Endothelial cell of umbilical vein (primary cell): ENCODE results near the gene AIDA. TPM values are rescaled to one million over a fixed set of nuclear protein-coding genes. Genes with fewer than 3 reads are reported as not detected.

Experiments
- BruUV-seq: library from RNA; stranded (reverse); fragments of 400-500 nt; replicated peaks from 2 replicates; lab custom pipeline; 2021; lab: Mats Ljungman, UMichigan
- CTCF ChIA-PET: fragments of 300-600, 350-600 bp; sonication (Branson Sonifier 250); formaldehyde crosslinking; loops from one replicate; lab custom pipeline; 2021; ENCODE audit warnings: antibody characterized with exemption, inconsistent platforms; lab: Charles Lee
- POLR2A ChIA-PET: fragments of 300-600, 350-600 bp; sonication (Branson Sonifier 250); formaldehyde crosslinking; loops from one replicate; lab custom pipeline; 2021; ENCODE audit warnings: antibody characterized with exemption, inconsistent platforms; lab: Charles Lee
- DNase-seq: peaks from one replicate; pipeline ENCODE4 v3.0.0-alpha.2; 2011; ENCODE audit warnings: low read depth, low spot score
- FAIRE-seq: peaks from 2 replicates; lab custom pipeline; 2011; peaks lifted over from hg19 to GRCh38; lab: Jason Lieb, UNC
- H2AFZ ChIP-seq: 2 replicates; pipeline ENCODE4 v1.6.0; 2012; ENCODE audit warnings: low read depth, low read length, control low read depth, inconsistent platforms
- H3K27ac ChIP-seq: 2 replicates; pipeline ENCODE4 v1.5.1; 2011; ENCODE audit warnings: low read depth, mild to moderate bottlenecking, control low read depth, low read length, moderate library complexity; ENCODE audit not compliant: insufficient read depth
- H3K27me3 ChIP-seq, 2 experiments: 2 replicates each; pipeline versions ENCODE4 v1.6.0 to v1.6.1; 2011; ENCODE audit warnings: low read length in 2 of 2, mixed read lengths in 1 of 2; ENCODE audit not compliant: control insufficient read depth in 2 of 2, insufficient read depth in 2 of 2
- H3K36me3 ChIP-seq, 2 experiments: 2 replicates in 1 of 2; 3 replicates in 1 of 2; pipeline ENCODE4 v1.5.1; 2011; ENCODE audit warnings: low read length in 2 of 2, mild to moderate bottlenecking in 1 of 2, moderate library complexity in 1 of 2; ENCODE audit not compliant: control insufficient read depth in 2 of 2, insufficient read depth in 2 of 2; ENCODE audit errors: extremely low read depth in 1 of 2
- H3K4me1 ChIP-seq: 3 replicates; pipeline ENCODE4 v1.5.1; 2011; ENCODE audit warnings: mild to moderate bottlenecking, low read length; ENCODE audit not compliant: control insufficient read depth, insufficient read depth; ENCODE audit errors: extremely low read depth
- H3K4me2 ChIP-seq: 2 replicates; pipeline ENCODE4 v1.6.1; 2011; ENCODE audit warnings: low read length, control low read depth, mixed read lengths; ENCODE audit not compliant: insufficient read depth
- H3K4me3 ChIP-seq, 3 experiments: fragments of 200-600 bp in 1 of 3; sonication (generic), shearing (Covaris generic) in 1 of 3; replicated peaks in 1 of 3; 2 replicates each; pipeline ENCODE4 v1.5.1; 2011 to 2016; ENCODE audit warnings: control low read depth in 3 of 3, low read length in 3 of 3, mild to moderate bottlenecking in 2 of 3, inconsistent platforms in 1 of 3, low read depth in 1 of 3, moderate library complexity in 1 of 3; ENCODE audit not compliant: insufficient read depth in 1 of 3
- H3K79me2 ChIP-seq: 2 replicates; pipeline ENCODE4 v1.6.0; 2012; ENCODE audit warnings: low read length, inconsistent platforms; ENCODE audit not compliant: control insufficient read depth, insufficient read depth
- H3K9ac ChIP-seq: replicated peaks from 2 replicates; pipeline ENCODE3; 2011; ENCODE audit warnings: low read length, control low read depth; ENCODE audit not compliant: insufficient read depth; ENCODE audit errors: extremely low read depth
- H3K9me1 ChIP-seq: replicated peaks from 3 replicates; pipeline ENCODE4 v1.6.0; 2011; ENCODE audit warnings: mild to moderate bottlenecking, low read length; ENCODE audit not compliant: control insufficient read depth, insufficient read depth; ENCODE audit errors: extremely low read depth
- H3K9me3 ChIP-seq: replicated peaks from 2 replicates; pipeline ENCODE4 v1.5.1; 2012; ENCODE audit warnings: low read length, inconsistent platforms; ENCODE audit not compliant: control insufficient read depth, insufficient read depth
- H4K20me1 ChIP-seq: replicated peaks from 2 replicates; pipeline ENCODE3; 2011; ENCODE audit warnings: mild to moderate bottlenecking, low read length; ENCODE audit not compliant: control insufficient read depth, insufficient read depth; ENCODE audit errors: extremely low read depth
- CTCF ChIP-seq, 2 donors: IDR thresholded peaks; 1 replicate in 1 of 2; 2 replicates in 1 of 2; pipeline ENCODE4 v1.5.1; 2011; ENCODE audit warnings: low read length in 2 of 2, mild to moderate bottlenecking in 2 of 2, moderate library complexity in 2 of 2, control low read depth in 1 of 2, inconsistent platforms in 1 of 2, low read depth in 1 of 2; ENCODE audit not compliant: insufficient read depth in 1 of 2; ENCODE audit errors: extremely low read depth in 1 of 2
- EZH2 ChIP-seq: IDR thresholded peaks from 2 replicates; pipeline ENCODE4 v1.6.1; 2012; ENCODE audit warnings: borderline replicate concordance, low read depth, mild to moderate bottlenecking, moderate library complexity, low read length, inconsistent platforms; ENCODE audit not compliant: severe bottlenecking
- FOS ChIP-seq: IDR thresholded peaks from 2 replicates; pipeline ENCODE4 v1.6.1; 2011; ENCODE audit warnings: mild to moderate bottlenecking, low read length, moderate library complexity, borderline replicate concordance; ENCODE audit not compliant: insufficient read depth
- GATA2 ChIP-seq: IDR thresholded peaks from 2 replicates; pipeline ENCODE4 v1.7.0; 2011; ENCODE audit warnings: low read depth, mild to moderate bottlenecking, moderate library complexity, mixed read lengths, low read length; ENCODE audit not compliant: insufficient read length, insufficient read depth
- JUN ChIP-seq: IDR thresholded peaks from 2 replicates; pipeline ENCODE4 v1.6.1; 2011; ENCODE audit warnings: borderline replicate concordance, low read depth; ENCODE audit not compliant: insufficient read length, insufficient read depth
- MYC ChIP-seq: IDR thresholded peaks from one replicate; pipeline ENCODE4 v1.6.1; 2011; ENCODE audit warnings: mild to moderate bottlenecking, low read depth, low read length
- POLR2A ChIP-seq: IDR thresholded peaks from 2 replicates; pipeline ENCODE4 v1.6.1; 2012; ENCODE audit warnings: low read depth, mild to moderate bottlenecking, control low read depth, low read length
- POLR2AphosphoS5 ChIP-seq: IDR thresholded peaks from 2 replicates; pipeline ENCODE4 v1.6.1; 2012; ENCODE audit warnings: low read depth, mild to moderate bottlenecking, control low read depth, low read length, moderate library complexity; ENCODE audit not compliant: insufficient read depth
- dilution Hi-C: fragments of 300-500 bp; cut with MboI; formaldehyde crosslinking; loops from one replicate; pipeline ENCODE4 v1.15.0; 2019; ENCODE audit warnings: low sequenced_read_pairs; ENCODE audit not compliant: extremely low pct_ligation_motif_present
- intact Hi-C: fragments of 100-400 bp; cut with micrococcal nuclease; formaldehyde crosslinking; loops from one replicate; pipeline ENCODE4 v1.10.0; 2022
- polyA plus RNA-seq, 4 experiments: library from polyadenylated mRNA; depleted of rRNA in 3 of 4; stranded (reverse) in 3 of 4; unstranded in 1 of 4; fragments of >200 nt; gene quantifications; 2 replicates each; pipeline versions ENCODE4 v1.2.1 to v1.2.3, GENCODE V29; 2011 to 2012; ENCODE audit warnings: missing spikeins in 1 of 4
- total RNA-seq: library from RNA; stranded (reverse); gene quantifications from 2 replicates; pipeline ENCODE4 v1.2.3, GENCODE V29; 2021
- TF ChIP-seq, protein P1 (sequence below): IDR thresholded peaks from 2 replicates; pipeline ENCODE4 v1.6.1; 2011; ENCODE audit not compliant: insufficient read depth, insufficient read length

Gene AIDA
- total and polyA plus RNA-seq, 2 donors (not counting 3 experiments of a cell fraction or from before 2014, with no cell fraction given) = 32.8 to 75.4 TPM

DNA sequence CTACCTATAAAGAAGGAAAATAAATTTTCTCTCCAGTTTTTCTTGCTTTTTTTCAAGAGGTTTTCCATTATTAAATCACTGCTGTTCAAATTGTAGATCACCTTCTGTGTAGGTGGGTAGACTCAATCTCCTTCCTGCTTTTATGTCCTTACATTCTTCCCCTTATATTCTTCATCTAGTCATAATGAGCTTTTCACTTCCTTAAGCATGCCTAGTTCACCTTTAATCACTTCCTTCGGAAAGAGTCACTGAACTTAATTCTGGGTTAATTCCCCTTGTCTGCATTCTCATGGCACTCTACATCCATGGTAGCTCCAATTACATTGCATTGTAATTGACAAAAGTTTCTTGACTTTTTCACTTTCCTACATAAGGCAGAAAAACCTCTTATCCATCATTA is 18.6 kb upstream of the AIDA start:
- Histone ChIP-seq H3K4me2 (no peak overlapping the region), H3K9me1 (no peaks in the 10 kb centered on the region), H3K9me3 (no peaks in the 10 kb centered on the region), H3K4me3 (no peak overlapping the region), H3K79me2 (no peaks in the 10 kb centered on the region), H3K27ac (no peak overlapping the region), H2AFZ (no peak overlapping the region), H3K36me3 (peaks cover 9 to 28% of the 10 kb centered on the region in 2 experiments), H4K20me1 (no peaks in the 10 kb centered on the region), H3K4me1 (no peaks in the 10 kb centered on the region), H3K27me3 (no peaks in the 10 kb centered on the region), H3K9ac (no peak overlapping the region)
- FAIRE-seq (no peak), DNase-seq (no peak)
- POLR2A ChIA-PET = interaction anchor here (0.7 kb wide), 1 partner anchor 10 kb away, joined by 4 read pairs; no protein-coding TSS in a partner anchor
- TF ChIP-seq MYC (no peak), CTCF (IDR thresholded peaks at IDR 0.05; ENCODE audit: extremely low read depth in 1 of 2, insufficient read depth in 1 of 2, low read depth in 1 of 2, low read length in 2 of 2) (no peak), JUN (no peak), EZH2 (no peak), POLR2AphosphoS5 (no peak), GATA2 (no peak), POLR2A (no peak), FOS (no peak)
- TF ChIP-seq, protein P1, sequence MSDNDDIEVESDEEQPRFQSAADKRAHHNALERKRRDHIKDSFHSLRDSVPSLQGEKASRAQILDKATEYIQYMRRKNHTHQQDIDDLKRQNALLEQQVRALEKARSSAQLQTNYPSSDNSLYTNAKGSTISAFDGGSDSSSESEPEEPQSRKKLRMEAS = no peak
- dilution Hi-C loops = no loop called here
- CTCF ChIA-PET = interaction anchor here (1.0 to 1.3 kb wide), 2 partner anchors 393 to 399 kb away, joined by 3 to 4 read pairs; no protein-coding TSS in a partner anchor
- no TSS peak for BruUV-seq
- intact Hi-C loops = no loop called here
